ENCODE data around the gene STMP1.

Gene STMP1

GRCh38 chr7:135697276-135698049 lies 35.1 kb downstream of the STMP1 start:
- DNase-seq = no peak

- DNase-seq = no peak
Observed at GRCh38 chr7:135704074-135704473, 41.8 kb downstream of the STMP1 start.

- DNase-seq = no peak
Observed at GRCh38 chr7:135704698-135705097, 42.4 kb downstream of the STMP1 start.

GRCh38 chr7:135706038-135706742 lies 43.9 kb downstream of the STMP1 start:
- DNase-seq = no peak

- no peak for DNase-seq
Observed at GRCh38 chr7:135706858-135707569, 44.7 kb downstream of the STMP1 start.

GRCh38 chr7:135707570-135707966 lies 45.3 kb downstream of the STMP1 start:
- peak in 1 of 14 donors; percentile 1 for DNase-seq

GRCh38 chr7:135708041-135708440 lies 45.7 kb downstream of the STMP1 start:
- no peak for DNase-seq

GRCh38 chr7:135709508-135709907 lies 47.2 kb downstream of the STMP1 start:
- DNase-seq = no peak

GRCh38 chr7:135710417-135711138 lies 48.3 kb downstream of the STMP1 start:
- DNase-seq = no peak

- no peak for DNase-seq
Observed at GRCh38 chr7:135711139-135711469, 48.8 kb downstream of the STMP1 start.

- peak in 1 of 14 donors; percentile 43 for DNase-seq
Observed at GRCh38 chr7:135712182-135712782, 50.0 kb downstream of the STMP1 start.

GRCh38 chr7:135712796-135713195 lies 50.5 kb downstream of the STMP1 start:
- peak in 1 of 14 donors; percentile 41 for DNase-seq

- peak in 1 of 14 donors; percentile 11 for DNase-seq
Observed at GRCh38 chr7:135713836-135714470, 51.6 kb downstream of the STMP1 start.

- DNase-seq = peak in 1 of 14 donors; percentile 4
Observed at GRCh38 chr7:135714534-135715009, 52.3 kb downstream of the STMP1 start.

- DNase-seq = no peak
Observed at GRCh38 chr7:135715055-135715522, 52.8 kb downstream of the STMP1 start.

GRCh38 chr7:135715673-135716072 lies 53.4 kb downstream of the STMP1 start:
- DNase-seq = peak in 1 of 14 donors; percentile 6

- peak in 2 of 14 donors; percentile 8 to 97 for DNase-seq
Observed at GRCh38 chr7:135716677-135717238, 54.4 kb downstream of the STMP1 start.

GRCh38 chr7:135717693-135718092 lies 55.4 kb downstream of the STMP1 start:
- peak in 2 of 14 donors; percentile 11 to 98 for DNase-seq

GRCh38 chr7:135718219-135718618 lies 55.9 kb downstream of the STMP1 start:
- DNase-seq = no peak

GRCh38 chr7:135718794-135719437 lies 56.6 kb downstream of the STMP1 start:
- no peak for DNase-seq
